Middle frontal gyrus (tissue), 1 donor: ENCODE data around the gene CD80.
"Not testable (repeated sequence)": the region's sequence is repeated elsewhere in the genome, so short reads cannot be mapped to it uniquely, and the experiment has no call there.

Experiments used
- DNase-seq: peaks from one replicate; pipeline ENCODE4 v3.0.0-alpha.2; 2015; ENCODE audit warnings: low spot score; ENCODE audit errors: extremely low spot score

CD80 gene

GRCh38 chr3:119582178-119582577, 22.8 kb upstream of the CD80 start:
- DNase-seq, result no peak

DNA sequence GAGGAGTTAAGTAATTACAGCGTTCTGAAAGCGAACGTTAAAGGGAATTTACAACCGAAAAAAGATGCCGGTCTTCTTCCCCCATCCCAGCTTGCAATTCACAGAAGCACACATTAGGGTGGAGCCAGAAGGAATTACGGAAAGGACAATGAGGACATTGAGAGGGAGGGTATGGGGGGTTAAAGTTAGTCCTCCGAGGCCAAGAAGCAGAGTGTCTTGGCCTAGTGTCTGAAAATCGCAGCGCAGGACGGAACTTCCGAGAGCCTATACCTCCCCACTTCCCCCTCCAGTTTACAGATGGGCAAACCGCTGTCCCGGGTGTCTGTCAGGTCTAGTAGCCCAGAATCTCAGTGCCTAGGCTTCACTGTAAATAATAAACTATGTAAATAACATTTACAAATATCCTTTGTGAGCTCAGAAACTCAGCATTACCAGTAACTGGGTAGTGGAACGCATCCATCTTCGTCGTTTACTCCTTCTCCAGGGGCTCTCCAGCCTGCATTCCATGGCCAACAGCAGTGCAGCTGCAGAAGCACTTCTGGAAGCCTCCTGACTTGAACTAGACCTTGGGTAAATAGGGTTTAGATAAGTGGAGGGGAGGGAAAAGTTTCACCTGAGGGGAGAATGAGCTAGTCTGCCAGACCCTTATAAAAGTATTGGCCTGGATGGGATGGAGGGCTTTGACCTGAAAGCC, 20.8 kb upstream of the CD80 start:
- no peak for DNase-seq

GRCh38 chr3:119579366-119580066, 20.1 kb upstream of the CD80 start, which contains the start of gene ADPRH:
Gene ADPRH, plus strand, starts transcription at chr3:119579492. Its CDS starts 2,678 bp downstream, at chr3:119582170.
- DNase-seq, result no peak

GRCh38 chr3:119575507-119575906, 16.1 kb upstream of the CD80 start:
- no peak for DNase-seq

- no peak for DNase-seq
These were observed 12.3 kb upstream of the CD80 start for GRCh38 chr3:119571688-119572087.

GRCh38 chr3:119571230-119571629, 11.8 kb upstream of the CD80 start:
- DNase-seq, result no peak

DNA sequence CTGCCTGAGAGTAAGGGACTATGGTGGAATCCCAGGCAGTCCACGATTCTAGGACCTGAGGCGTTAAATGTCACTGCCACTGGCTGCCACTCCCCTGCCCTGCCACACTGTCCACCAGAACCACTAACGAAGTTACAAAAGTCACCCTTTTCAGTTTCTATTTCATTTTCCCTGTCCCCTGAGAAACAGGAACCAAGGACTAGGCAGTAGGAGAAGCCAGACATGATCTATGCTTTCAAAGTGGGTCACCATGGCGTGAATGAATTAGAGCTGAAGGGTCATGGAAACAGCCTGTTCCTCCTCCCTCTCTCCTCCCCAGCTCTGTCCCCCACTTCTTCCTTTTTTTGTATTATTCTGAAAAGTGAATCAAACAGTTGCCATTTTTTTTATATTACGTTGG, 10.8 kb upstream of the CD80 start:
- no peak for DNase-seq

GRCh38 chr3:119569156-119569555, 9.7 kb upstream of the CD80 start:
- DNase-seq, result no peak

GRCh38 chr3:119563334-119563733, 3.9 kb upstream of the CD80 start:
- not testable (repeated sequence) for DNase-seq

DNA sequence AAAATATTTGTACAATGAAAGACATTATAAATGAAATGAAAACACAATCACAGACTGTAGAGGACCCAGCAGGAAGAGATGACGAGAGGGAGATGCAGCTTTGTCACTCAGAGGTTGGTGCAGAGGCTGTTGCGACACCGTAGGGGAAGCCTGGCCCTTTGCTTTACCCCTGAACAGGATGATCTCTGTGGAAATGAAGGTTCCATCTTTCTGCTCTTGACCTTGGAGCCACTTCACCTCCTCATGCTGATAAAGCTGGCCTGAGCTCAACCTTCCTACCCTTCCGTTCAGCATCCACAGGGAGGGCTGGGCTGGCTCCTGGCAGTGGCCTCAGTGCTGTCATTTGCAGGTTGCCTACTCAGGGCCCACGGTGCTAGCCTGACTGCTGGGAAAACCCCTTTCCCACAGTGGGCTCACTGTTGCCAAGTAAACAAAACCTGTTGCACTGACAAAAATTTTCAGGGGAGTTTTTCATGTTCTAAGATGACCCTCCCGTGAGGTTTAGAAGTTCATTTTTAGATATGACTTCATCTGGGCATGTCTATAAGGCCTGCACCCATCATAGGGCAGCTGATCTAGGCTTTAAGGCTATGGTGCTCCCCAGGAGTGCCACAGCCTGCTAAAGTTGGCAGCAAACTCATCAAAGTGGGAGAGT, 3.0 kb upstream of the CD80 start:
- no peak for DNase-seq

DNA sequence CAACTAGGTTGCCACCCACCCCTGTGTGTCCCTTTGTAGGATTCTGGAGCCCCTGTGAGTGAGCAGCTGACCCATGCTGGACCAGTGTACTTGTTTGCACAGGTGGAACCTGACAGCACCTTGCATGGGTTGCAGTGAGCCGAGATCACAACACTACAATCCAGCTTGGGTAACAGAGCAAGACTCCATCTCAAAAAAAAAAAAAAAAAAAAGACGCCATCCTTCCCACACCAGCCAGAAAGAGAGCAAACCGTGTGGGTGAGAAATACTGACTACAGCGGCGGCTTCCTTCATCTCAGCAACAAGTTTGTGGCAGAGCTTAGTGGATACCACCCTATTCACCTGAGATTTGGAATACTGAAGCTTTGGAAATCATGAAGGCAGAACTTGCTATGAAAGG, 746 bp upstream of the CD80 start:
- no peak for DNase-seq

- DNase-seq, result no peak
These were observed 642 bp downstream of the CD80 start for GRCh38 chr3:119558626-119559317.

- no peak for DNase-seq
These were observed 1.5 kb downstream of the CD80 start for GRCh38 chr3:119557877-119558269.

DNA sequence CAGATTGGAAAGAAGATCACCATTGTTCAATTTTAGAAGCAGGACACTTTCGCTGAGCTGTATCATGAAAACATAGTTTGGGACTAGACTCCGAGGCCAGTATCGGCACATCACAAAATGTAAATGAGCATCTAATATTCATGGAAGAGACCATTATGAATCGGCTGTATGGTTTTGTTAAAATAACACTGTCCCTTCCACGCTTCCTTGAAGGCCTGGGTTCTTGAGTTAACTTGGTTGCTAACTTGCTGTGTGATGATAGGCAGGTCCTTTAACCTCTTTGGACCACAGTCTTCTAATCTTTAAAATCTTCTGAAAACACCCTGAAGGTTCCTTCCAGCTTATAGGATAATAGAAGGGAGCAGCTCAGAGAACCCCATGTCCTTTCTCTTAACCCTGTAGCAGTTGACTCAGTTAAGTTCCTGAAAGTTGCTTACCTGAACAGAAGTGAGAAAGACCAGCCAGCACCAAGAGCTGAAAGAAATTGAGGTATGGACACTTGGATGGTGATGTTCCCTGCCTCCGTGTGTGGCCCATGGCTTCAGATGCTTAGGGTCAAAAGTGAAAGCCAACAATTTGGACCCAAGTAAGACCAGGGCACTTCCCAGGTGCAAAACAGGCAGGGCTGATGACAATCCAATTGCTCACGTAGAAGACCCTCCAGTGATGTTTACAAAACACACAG, 2.1 kb downstream of the CD80 start:
- DNase-seq, result no peak

DNA sequence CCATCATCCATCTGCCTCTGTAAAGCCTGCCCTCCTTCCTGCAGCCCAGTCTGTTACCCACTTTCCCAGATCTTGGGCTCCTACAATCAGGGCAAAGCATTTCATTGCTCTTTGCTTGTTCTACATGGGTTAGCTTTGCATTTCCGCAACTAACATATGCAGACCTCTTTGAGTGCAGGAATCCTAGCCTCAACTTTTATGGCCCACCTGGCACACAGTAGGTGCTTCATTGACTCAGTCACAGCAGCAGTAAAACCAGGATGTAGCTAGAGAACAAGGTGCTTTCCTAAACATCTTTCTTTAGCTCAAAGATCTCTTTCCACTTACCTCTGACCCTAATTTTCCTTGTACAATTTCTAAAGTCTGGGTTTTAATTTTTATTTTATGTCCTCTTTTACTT, 3.5 kb downstream of the CD80 start:
- DNase-seq, result no peak

DNA sequence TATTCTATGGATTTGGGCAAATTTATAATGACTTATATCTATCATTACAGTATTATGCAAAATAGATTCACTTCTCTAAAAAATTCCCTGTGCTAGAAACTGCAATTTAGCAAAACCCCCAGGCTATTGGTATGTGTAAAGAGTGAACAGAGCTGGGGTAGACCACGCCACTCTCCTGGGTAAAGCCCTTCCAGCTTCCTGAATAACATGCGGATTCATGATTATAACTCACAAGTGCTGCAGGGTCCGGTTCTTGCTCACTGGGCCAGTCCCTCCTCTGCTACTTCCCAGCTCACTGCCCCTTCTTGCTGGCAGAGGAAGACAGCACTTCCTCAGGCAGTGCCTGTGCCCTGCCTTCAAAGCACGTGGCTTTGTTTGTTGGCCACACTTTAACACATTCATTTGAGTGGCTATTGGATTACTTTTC, 4.1 kb downstream of the CD80 start:
- DNase-seq, result no peak

GRCh38 chr3:119553823-119554415, 5.5 kb downstream of the CD80 start:
- DNase-seq, result no peak

DNA sequence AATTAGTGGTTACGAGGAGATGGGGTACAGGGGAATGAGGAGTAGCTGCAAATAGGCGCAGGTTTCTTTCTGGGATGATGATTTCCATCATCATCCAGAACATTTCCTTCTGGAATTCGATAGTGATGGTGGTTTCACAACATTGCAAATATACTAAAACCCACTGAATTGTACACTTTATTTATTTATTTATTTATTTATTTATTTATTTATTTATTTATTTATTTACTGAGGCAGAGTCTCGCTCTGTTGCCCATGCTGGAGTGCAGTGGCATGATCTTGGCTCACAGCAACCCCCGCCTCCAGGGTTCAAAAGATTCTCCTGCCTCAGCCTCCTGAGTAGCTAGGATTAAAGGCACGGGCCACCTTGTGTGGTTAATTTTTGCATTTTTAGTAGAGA, 6.5 kb downstream of the CD80 start:
- DNase-seq, result not testable (repeated sequence)

- DNase-seq, result no peak
These were observed 7.8 kb downstream of the CD80 start for GRCh38 chr3:119551598-119551997.

DNA sequence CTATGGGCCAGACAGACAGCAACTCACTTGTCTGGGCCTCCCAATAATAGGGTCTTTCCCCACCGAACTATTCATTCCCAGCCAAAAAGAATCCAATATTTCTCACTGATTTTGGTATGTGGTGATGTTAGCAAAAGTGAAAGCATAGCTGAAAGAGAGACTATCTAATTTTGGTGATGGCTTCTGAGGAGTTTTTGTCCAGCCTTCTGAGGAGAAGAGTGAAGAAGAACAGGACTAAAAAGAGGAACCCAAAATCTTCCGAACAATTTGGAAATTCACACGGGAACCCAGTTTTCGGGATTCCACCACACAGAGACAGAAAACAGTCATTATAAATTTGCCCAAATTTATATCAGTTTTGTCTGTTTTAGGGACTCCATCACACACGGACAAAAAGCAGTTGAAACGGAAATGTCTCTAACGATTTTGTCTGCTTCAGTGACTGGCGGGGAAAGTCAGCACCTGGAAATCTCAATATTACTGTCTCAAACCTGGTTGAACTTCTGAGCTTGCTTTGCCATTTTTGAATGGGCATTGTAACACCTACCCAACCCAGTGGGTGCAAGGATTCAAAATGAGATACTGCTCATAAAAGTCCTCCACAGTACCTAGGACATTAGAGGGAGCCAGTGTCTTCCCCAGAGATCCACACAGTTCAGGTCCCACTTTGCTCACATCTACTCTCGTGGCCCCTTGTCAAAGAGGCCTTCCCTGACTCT, 9.1 kb downstream of the CD80 start:
- DNase-seq, result no peak
